ENCODE results near the gene KCNN2.

Gene KCNN2

DNA sequence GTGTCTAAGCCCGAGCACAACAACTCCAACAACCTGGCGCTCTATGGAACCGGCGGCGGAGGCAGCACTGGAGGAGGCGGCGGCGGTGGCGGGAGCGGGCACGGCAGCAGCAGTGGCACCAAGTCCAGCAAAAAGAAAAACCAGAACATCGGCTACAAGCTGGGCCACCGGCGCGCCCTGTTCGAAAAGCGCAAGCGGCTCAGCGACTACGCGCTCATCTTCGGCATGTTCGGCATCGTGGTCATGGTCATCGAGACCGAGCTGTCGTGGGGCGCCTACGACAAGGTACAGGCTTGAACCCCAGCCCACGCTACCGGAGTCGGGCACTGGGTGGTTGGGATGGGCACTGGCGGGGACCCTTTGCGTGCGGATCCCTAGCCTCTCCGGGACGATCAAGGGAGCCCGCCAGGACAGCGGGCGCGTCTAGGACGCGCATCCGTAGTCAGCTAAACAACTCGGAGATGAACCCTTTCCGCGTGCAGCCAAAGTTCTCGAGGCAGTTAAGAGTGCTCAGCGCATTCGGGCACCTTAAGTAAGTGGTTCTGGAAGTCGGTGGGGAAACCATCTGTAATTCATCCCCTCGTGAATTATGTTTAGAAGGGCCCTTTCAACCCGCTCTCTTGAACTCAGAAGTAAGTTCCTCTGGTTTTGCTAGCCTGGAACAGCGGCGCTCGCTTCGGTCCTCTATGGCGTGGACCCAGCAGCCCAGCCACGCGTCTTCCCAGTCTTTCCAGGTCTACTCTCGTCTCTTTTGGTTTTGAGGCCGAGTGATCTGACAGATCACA lies 1.3 kb downstream of the KCNN2 start:
- DNase-seq (ENCODE audit: low read depth) = peak; percentile 30

DNA sequence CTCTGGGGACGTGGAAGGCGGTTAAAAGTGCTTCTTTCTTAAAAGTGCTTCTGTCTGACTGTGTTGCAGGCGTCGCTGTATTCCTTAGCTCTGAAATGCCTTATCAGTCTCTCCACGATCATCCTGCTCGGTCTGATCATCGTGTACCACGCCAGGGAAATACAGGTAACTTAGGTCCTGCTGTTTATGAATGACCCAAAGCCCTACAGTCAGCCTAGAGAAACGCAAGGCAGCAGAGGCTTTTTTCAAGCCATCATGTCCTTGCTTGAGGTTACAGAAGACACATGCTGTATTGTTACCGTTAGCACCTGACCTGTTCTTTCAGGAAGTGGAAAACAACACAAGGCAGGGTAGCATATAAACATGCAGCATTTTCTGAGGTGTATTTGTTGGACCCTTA lies 2.0 kb downstream of the KCNN2 start:
- no peak for DNase-seq (ENCODE audit: low read depth)

DNA sequence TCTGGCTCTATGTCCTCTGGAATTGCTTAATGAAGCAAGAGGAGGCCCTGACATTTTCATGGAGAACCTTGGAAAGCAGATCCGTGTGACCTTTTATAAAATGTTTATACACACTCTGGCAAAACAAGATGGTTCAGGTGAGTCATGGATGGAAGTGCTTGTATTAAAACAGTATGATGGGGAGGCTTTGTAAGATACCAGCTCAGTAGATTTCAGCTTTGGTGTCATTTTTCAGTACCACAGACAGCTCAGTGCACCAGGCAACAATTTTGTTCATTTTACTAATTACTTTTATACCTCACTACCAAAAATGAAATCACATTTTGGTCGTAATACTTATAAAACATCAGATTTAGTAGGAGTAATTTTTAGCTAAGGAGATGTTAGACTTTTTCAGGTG lies 5.2 kb downstream of the KCNN2 start:
- DNase-seq (ENCODE audit: low read depth) = peak; percentile 54

DNA sequence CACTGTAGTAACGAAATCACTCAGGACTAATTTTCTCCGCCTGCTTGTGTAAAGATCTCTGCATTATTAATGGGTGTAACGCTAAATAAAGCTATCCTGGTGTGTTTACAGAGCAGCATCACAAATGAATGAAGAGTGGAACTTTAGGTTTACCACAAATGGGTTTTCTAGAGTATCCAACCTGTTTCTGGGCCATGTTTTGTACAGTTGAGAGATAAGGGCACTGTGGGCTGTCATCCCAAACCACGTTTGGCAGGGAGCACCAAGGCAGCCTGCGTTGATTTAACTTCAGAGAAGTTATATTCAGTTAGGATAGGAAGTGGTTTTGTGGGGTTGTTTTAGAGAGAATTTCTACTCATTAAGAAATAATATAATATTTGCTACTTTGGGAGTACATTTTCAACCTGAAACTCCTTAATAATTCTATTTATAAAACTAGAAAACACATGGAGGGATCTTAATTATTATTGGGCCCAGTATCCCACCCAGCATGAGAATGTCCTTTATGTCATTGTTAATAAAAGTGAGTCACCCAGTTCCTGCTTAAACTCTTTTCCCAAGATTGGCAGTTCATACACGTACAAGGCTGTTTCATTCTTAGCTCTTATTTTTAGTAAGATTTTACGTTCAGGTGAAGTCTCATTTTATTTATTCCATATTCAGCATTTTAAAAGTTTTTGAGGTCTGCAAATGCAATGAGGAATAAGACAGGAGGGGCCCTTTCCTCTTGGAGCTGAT lies 8.0 kb downstream of the KCNN2 start:
- DNase-seq (ENCODE audit: low read depth) = no peak

DNA sequence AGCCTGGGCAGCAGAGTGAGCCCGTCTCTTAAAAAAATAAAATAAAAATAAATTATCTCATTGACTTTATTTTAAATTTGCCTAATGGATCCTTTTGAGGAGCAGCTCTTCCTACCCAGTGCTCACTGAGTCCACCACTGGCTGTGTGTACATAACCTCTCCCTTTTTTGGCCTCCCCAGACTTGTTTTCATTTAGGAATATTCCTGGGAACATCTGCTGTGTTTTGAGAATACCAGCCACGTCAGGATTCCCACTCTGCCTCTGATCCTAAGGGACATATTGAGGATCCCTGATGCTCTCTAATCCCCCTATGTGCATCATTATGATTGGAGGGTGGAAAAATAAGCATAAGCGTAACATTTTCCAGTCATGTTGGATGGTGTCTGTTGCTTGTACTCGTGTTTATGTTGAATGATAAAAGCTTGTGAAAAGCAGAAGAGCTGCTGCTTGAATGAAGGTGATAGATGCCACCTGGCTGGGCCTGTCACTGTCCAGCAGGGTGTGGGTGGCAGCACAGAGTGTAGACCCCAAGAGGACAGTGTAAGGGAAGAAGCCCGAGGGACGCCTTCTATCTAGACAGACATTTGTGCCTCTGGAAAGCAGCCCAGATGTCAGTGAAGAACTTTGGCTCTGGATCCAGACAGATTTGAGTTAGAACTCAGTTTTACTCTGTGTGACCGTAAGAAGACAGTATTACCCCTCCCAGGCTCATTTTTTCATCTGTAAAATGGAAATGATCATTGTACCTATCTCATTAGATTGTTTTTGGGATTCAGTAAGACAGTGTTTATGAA lies 15.4 kb downstream of the KCNN2 start:
- DNase-seq (ENCODE audit: low read depth) = no peak

DNA sequence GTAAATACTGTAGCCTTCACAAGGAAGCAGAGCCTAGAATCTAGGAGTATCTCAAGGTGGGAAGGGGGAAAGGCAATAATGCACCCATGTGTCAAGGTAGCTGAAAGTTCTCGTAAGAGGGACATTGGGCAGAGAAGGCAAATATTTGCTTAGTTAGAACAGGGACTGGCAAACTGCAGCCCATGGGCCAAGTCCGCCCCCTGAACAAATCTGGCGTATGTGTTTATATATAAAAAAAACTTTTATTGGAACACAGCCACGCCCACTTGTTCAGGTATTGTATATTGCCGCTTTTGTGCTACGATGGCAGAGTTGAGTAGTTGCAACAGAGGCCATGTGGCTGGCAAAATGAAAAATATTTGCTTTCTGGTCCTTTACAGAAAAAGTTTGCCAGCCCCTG lies 16.1 kb downstream of the KCNN2 start:
- DNase-seq (ENCODE audit: low read depth) = no peak

DNA sequence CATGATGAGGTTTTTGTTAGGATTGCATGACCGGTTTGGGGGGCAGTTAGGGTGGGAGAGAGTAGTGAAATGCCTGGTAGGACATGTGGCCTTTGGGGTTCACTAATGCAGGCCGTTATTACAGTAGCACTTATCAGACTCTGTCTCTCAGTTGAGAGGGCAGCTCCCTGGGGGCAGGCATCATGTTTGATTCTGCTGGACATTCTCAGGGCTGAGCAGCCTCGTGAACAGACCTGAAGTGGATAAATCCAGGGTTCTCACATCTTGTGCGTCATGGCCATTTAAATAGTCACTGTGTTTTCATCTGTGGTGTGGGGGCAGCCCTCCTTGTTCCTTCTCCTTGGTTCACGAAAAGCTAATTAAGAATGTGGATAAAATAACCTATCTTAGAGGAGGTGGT lies 18.9 kb downstream of the KCNN2 start:
- no peak for DNase-seq (ENCODE audit: low read depth)

DNA sequence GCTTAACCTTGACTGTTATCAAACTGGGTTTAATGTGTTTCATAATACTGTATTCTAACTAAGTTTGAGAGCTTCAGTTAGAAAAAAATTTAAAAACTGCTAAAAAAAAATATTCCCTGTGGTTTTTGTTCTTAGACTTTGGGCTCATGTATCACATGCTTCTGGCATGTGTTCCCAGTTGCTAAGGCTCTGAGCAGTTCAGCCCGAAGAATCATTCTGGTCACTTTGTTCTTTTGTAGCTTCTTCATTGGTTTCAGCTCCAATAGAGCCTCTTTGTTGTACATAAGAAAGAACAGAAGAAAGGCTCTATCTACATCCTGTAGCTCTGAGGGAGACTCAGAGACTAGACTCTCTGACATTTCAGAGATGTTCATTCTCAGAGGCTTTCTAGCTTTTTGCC lies 25.6 kb downstream of the KCNN2 start:
- peak; percentile 5 for DNase-seq (ENCODE audit: low read depth)

DNA sequence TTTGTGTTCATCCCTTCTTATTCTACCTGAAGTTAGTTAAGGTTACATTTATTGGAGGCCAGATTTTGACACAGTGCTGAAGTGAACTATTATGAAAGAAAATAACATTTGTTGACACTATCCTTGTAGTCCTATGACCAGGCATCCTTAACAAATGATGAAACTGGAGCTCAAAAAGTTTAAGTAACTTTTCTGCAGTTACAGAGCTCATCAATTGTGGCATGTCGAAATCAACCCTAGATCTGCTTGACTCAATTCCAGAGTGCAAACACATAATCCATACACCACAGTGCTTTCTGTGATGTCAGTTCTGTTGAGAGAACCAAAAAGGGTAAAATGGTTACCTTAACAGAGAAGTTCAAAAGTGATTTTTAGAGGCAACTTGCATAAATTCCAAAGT lies 28.6 kb downstream of the KCNN2 start:
- peak; percentile 12 for DNase-seq (ENCODE audit: low read depth)

DNA sequence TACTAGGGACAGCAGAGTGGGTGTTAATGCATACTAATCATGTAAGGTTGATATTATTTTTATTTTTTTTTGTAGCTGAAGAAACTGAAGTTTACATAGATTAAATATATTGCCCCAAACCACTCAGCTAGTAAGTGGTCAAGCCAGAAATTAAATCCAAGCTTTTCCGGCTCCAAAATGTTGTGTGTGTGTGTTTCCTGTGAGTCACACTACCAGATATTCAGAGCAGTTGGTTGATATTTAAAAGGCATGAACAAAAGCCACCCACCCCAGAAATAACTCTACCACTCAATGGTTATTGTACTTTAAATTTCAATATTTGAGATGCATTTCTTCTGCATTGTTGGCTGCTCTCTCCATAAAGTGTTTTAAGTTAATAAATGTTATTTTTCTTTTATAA lies 29.5 kb downstream of the KCNN2 start:
- no peak for DNase-seq (ENCODE audit: low read depth)

DNA sequence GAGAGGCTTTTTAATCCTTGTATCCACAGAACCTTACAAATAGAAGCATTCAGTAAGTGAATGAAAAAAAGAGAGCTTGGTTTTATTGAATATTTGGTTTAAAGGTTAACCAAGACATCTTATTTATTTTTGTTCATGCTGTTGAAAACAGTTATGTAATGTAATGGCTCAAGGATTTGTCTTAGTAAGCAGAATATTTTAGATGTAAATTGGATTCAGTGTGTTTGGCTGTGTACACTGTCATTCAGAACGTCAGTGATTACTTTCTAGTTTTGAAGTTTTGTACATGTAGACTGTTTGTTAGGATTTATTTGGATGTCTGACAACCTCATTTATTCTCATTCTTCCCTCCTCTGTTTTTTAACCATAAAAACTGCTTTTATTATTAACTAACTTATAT lies 31.3 kb downstream of the KCNN2 start:
- no peak for DNase-seq (ENCODE audit: low read depth)

DNA sequence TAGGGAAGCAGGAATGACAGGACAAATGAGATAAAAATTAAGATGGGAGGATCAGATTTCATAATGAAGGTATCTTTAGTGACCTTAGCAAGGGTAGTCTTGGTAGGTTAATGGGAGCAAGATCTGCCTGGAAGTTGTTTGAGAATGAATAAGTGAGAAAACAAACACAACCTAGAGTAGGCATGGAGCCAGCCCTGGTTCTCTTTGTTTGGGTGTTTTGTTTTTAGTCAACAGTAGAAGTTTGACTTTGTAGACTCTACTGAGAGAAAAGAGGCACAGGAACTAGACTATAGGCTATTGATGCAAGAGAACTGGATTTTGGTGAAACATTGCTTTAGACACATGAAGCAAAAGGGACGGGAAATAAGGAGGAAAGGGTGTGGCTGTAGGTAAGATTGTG lies 40.3 kb downstream of the KCNN2 start:
- DNase-seq (ENCODE audit: low read depth) = no peak

DNA sequence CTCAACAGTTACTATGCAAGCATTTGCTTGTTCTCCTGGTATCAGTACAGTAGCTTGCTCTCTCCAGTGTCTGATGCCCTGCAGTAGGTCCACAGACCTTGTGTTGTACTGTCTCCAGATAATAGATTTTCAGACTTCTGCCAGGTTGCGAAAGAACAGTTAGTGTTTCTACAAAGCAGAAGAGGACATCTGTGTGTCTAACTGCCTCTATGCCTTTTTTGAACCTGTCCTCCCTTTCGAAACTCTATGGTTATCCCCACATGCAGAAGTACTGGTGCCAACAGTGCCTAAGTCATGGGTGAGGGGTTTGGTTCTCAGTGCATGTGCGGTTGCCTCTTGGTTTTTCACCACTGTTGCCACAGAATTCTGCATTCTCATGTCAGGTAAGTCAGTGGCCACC lies 45.9 kb downstream of the KCNN2 start:
- no peak for DNase-seq (ENCODE audit: low read depth)

DNA sequence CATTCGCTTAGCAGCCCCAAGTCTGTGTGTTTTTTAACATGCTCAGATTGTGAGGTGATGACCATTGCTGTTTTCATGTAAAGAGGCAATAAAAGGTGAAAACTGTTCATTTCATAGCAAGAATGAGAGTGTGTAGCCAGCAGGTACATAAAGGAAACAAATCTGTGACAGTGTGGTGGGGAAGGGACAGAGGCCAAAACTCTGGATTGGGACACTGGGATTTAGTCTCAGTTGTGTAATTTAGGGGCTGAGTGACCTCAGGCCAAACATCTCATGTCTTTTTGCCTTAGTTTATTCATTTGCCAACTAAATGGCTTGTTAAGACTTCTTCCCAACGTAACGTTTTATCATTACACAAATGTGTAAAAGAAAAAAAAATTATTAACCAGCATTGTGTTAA lies 47.0 kb downstream of the KCNN2 start:
- no peak for DNase-seq (ENCODE audit: low read depth)

DNA sequence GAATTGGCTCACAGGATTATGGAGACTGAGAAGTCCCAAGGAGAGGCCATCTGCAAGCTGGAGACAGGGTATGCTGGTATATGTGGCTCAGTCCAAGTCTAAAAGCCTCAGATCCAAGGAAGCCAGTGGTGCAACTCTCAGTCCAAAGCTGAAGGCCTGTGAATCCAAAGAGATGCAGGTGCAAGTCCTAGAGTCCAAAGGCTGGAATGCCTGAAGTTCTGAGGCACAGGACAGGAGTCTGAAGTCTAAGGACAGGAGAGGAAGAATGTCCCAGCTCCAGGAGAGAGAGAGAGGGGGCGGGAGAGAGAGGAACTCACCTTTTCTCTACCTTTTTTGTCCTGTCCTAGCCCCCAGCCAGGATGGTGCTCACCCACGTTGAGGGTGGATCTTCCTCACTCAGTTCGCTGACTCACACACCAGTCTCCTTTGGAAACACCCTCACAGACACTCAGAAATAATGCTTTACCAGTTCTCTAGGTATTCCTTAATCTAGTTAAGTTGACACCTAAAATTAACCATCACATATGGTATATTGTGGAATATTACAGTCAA lies 49.6 kb downstream of the KCNN2 start:
- DNase-seq (ENCODE audit: low read depth) = no peak

DNA sequence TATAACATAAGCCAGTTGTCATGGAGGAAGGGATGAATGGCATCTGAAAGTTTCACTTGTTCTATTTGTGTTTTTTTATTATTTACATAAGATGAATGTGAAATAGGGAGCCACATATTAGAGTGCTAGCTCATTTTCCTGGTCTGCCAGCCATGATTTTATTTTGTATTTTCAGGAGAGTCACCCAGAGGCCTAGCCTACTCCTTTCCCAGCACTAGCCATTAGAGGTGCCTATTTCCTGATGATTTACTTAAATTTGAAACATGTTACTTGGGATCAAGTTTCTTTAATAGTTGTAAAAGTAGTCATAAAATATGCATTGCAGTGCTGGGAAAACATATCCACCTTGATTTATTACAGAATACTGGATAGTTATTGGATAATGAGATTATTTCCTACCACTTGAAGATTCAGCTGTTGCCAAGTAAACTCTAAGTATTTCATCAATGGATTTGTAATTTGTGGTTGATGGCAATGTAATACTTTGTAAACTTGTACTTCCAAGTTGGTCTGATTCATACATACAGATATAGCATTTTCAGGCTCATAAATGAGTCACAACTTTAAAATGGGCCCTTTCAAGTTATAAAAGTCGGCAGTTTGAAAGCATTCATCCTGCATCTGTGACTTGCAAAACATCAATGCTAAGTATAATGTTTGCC lies 50.8 kb downstream of the KCNN2 start:
- DNase-seq (ENCODE audit: low read depth) = peak; percentile 93

DNA sequence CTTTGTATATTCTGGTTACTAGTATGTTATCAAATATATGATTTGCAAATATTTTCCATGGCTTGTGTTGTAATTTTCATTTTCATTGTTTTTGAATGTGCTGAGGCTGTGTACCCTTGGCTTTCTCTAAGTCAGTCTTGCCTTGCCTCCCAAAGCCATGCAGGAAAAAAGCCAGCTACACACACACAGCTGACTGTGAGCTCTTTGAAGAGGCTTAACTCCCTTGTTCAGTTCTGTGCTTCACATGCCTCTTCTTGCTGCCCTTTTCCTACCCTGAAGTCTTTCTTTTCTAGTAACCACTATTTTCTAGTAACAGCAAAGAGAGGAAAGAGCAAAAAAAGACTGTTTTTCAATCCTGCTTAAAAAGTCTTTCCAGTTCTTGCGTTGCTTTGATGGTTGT lies 53.9 kb downstream of the KCNN2 start:
- peak; percentile 6 for DNase-seq (ENCODE audit: low read depth)

DNA sequence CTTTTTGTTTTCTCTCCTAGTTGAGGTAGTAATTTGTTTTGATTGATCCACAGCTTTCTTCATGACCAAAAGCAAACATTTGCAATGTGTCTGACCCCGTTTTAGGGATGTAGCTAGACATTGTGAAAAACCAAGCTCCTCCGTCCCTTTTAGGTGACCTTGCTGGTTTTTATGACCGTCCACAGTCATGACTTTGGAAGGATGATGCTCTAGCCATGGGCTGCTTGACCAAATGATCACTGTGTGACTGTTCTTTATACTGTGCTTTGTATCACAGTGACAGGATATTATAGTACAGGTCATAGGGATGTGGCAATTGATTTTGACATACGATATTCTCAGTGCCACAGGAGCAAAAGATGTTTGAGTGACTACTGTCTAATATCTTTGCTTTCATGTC lies 54.4 kb downstream of the KCNN2 start:
- no peak for DNase-seq (ENCODE audit: low read depth)

DNA sequence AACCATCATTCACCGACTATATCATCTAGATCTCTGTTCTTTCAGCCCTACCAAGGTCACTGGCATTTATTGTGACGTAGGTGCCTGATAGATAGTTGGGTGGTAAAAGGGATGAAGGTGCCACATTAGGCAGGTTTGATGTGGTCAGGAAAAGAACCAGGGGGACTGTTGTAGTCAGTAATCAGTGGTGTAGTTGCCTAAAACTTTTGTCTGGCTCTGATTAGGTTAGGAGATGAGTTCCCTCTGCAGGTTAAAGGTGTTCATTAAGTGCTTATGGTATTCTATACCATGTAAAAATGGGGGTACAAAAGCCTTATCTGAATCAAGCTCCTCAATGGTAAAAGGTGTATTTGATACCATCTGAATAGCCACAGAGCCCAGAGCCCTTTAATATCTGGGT lies 55.6 kb downstream of the KCNN2 start:
- no peak for DNase-seq (ENCODE audit: low read depth)

DNA sequence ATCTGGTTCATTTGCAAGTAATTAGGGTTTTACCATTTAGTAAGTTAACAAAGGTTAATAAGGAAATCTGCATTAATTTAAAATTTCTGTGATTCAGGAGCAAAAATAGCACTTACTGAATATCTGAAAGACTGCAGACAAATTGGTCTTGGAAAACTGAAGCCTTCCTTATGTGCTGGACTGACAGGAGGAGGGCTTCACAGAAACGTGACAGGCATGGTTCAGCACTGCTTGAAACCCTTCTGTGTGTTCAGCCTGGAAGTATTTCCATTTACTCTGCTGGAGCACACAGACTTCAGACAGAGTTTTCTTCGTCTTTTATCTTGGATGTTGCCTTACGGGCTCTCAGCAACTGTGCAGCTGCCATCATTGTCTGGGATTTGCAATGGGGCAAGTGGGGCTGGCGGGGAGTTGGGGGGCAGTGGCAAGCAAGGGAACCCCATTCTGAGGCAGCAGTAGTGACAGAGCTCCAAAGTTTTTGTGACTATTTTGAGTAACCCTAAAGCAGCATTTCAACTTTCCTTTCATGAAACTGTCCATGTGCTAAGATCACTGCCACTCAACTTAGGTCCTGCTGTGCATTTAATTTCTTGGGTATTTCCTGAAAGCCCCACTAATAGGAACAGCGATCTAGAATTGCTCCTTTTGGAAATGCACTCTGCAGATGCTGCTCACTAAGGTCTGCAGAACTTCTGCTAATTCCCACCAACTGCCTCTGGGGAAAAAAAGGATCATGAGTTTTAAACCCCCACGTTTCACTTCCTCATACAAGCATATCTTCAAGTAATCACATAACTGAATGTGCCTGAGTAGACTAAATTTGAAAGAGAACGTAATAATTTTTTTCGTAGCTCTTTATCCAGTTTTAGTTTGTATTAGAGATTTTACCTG lies 56.6 kb downstream of the KCNN2 start:
- no peak for DNase-seq (ENCODE audit: low read depth)

DNA sequence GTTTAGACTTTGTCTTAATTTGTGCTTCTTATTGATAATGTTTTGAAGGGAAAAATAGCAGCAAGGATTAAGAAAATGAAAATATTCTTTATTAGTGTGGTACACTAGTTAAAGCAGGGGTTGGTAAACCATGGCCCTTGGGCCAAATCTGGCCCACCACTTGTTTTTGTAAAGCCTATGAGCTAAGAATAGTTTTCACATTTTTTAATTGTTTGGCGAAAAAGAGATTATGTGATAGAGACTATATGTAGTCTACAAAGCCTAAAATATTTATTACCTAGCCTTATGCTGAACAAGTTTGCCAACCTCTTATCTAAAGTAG lies 57.2 kb downstream of the KCNN2 start:
- no peak for DNase-seq (ENCODE audit: low read depth)

Data from amniotic epithelial cell (primary cell).